Esophagus muscularis mucosa (tissue), 4 donors: ENCODE measurements around the gene ZNF280C. TPM values are rescaled to one million over a fixed set of nuclear protein-coding genes. Genes with fewer than 3 reads are reported as not detected.

Experiments
- DNase-seq: peaks from one replicate; pipeline ENCODE4 v3.0.0-alpha.2; 2017; ENCODE audit errors: extremely low spot score
- H3K27ac ChIP-seq, 4 donors: fragments of 200-600 bp; sonication (generic); replicated peaks in 1 of 4; 1 replicate in 3 of 4; 2 replicates in 1 of 4; pipeline ENCODE4 v1.5.1; 2016 to 2019; ENCODE audit warnings: mild to moderate bottlenecking in 1 of 4
- H3K27me3 ChIP-seq, 4 donors: fragments of 200-600 bp; sonication (generic); one replicate each; pipeline versions ENCODE4 v1.5.1 to v1.6.0; 2016 to 2019
- H3K36me3 ChIP-seq, 4 donors: fragments of 200-600 bp; sonication (generic); one replicate each; pipeline ENCODE4 v1.5.1; 2016 to 2019
- H3K4me1 ChIP-seq, 4 donors: fragments of 200-600 bp; sonication (generic); one replicate each; pipeline ENCODE4 v1.5.1; 2016 to 2019
- H3K4me3 ChIP-seq, 4 donors: fragments of 200-600 bp; sonication (generic); 1 replicate in 2 of 4; 2 replicates in 2 of 4; pipeline ENCODE4 v1.5.1; 2016 to 2019; ENCODE audit warnings: mild to moderate bottlenecking in 4 of 4, moderate library complexity in 1 of 4
- H3K9me3 ChIP-seq, 4 donors: fragments of 200-600 bp; sonication (generic); 1 replicate in 3 of 4; 2 replicates in 1 of 4; pipeline ENCODE4 v1.5.1; 2016 to 2019
- CTCF ChIP-seq, 3 experiments: fragments of 200-600 bp in 2 of 3; fragments of 450-650 bp in 1 of 3; sonication (generic) in 2 of 3; IDR thresholded peaks; one replicate each; pipeline ENCODE4 v1.5.1; 2017 to 2019; ENCODE audit warnings: antibody characterized with exemption in 3 of 3, mild to moderate bottlenecking in 2 of 3, moderate library complexity in 1 of 3
- EP300 ChIP-seq: sonication (generic); formaldehyde crosslinking; IDR thresholded peaks from one replicate; pipeline ENCODE4 v1.6.1; 2017; ENCODE audit warnings: antibody characterized with exemption
- POLR2A ChIP-seq: fragments of 450-650 bp; IDR thresholded peaks from one replicate; pipeline ENCODE4 v1.6.1; 2017; ENCODE audit warnings: antibody characterized with exemption, moderate library complexity, mild to moderate bottlenecking, low read depth
- POLR2AphosphoS5 ChIP-seq, 2 donors: sonication (generic); formaldehyde crosslinking; IDR thresholded peaks; one replicate each; pipeline ENCODE4 v1.6.1; 2017; ENCODE audit warnings: antibody characterized with exemption in 2 of 2
- WGBS: methylation state at CpG from one replicate; pipeline ENCODE4 v1.1.5; 2018; 5-methylcytosine and 5-hydroxymethylcytosine counted together
- intact Hi-C: fragments of 100-400 bp; cut with DNase I; formaldehyde crosslinking; loops from one replicate; pipeline ENCODE4 v1.15.1; 2023
- total RNA-seq, 4 donors: library from RNA; depleted of rRNA; stranded (reverse); fragments of >200 nt; gene quantifications; one replicate each; pipeline versions ENCODE4 v1.1.0 to v1.2.1, GENCODE V29; 2016

ZNF280C gene
- total RNA-seq, 4 donors from 2014 or later = 2.5 to 4.1 (median 3.4) TPM

DNA sequence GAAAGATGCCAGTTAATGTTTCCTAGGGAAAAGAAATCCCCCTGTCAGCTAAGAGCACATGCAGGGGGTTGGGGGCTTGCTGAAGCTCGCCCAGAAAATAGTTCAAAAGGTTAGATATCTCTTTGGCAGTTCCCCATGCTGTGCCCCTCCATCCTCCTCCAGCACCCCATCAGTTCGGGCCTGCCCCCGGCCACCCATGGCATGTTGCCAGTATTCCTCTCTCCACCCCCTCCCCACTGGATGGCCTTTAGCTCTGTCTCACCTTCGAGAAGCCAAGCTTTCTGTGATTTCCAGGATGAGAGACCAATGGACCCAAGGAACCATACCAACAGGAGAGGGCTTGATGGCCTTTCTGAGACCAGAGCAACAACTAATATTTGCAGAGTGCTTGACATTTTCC is 91.8 kb downstream of the ZNF280C start:
- H3K27ac ChIP-seq = no peak overlapping the region
- no peaks in the 10 kb centered on the region for H3K9me3 ChIP-seq
- H3K4me3 ChIP-seq = no peak overlapping the region
- WGBS = 70% methylated on average over 4 of the region's 4 CpGs
- no peaks in the 10 kb centered on the region for H3K36me3 ChIP-seq
- DNase-seq = no peak
- H3K27me3 ChIP-seq = peaks cover 0 to 5% (median 0%) of the 10 kb centered on the region in 4 donors
- intact Hi-C loops = no loop called here
- TF ChIP-seq CTCF (IDR thresholded peaks at IDR 0.05) (no peak), POLR2A (no peak), EP300 (no peak), POLR2AphosphoS5 (IDR thresholded peaks at IDR 0.05) (no peak)
- peaks cover 0 to 18% (median 16%) of the 10 kb centered on the region in 4 donors for H3K4me1 ChIP-seq

GRCh38 chrX:130176354-130176776 is 92.3 kb downstream of the ZNF280C start:
- TF ChIP-seq EP300 = no peak
- TF ChIP-seq POLR2AphosphoS5 (IDR thresholded peaks at IDR 0.05) = no peak
- no peak for TF ChIP-seq POLR2A
- TF ChIP-seq CTCF (IDR thresholded peaks at IDR 0.05) = no peak
- H3K9me3 ChIP-seq = no peaks in the 10 kb centered on the region
- peaks cover 0 to 7% (median 0%) of the 10 kb centered on the region in 4 donors for H3K27me3 ChIP-seq
- H3K4me1 ChIP-seq = peaks cover 0 to 24% (median 22%) of the 10 kb centered on the region in 4 donors
- H3K36me3 ChIP-seq = no peaks in the 10 kb centered on the region
- H3K27ac ChIP-seq = no peak overlapping the region
- no peak overlapping the region for H3K4me3 ChIP-seq
- no peak for DNase-seq
- intact Hi-C loops = no loop called here

DNA sequence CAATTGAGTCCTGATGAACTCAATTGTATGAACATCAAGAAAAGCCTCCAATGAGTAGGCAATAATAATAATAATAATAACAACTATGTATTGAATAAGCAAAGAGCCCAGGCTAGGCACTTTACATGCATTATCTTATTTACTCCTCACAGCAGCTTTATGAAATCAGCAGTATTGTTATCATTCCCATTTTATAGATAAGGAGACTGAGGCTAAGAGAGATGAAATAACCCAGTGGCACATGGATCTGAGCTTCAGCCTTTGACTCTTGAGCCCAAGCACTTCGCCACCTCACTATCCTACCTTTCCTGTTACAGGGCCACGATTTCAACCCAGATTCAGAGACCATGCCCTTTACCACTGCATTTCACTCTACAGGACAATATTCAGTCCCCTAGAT is 93.8 kb downstream of the ZNF280C start:
- TF ChIP-seq EP300 (no peak), POLR2A (no peak), POLR2AphosphoS5 (IDR thresholded peaks at IDR 0.05) (no peak), CTCF (IDR thresholded peaks at IDR 0.05) (no peak)
- intact Hi-C loops = loop anchor here (5.0 kb wide), 1 partner anchor 53 kb away; no protein-coding TSS in a partner anchor

DNA sequence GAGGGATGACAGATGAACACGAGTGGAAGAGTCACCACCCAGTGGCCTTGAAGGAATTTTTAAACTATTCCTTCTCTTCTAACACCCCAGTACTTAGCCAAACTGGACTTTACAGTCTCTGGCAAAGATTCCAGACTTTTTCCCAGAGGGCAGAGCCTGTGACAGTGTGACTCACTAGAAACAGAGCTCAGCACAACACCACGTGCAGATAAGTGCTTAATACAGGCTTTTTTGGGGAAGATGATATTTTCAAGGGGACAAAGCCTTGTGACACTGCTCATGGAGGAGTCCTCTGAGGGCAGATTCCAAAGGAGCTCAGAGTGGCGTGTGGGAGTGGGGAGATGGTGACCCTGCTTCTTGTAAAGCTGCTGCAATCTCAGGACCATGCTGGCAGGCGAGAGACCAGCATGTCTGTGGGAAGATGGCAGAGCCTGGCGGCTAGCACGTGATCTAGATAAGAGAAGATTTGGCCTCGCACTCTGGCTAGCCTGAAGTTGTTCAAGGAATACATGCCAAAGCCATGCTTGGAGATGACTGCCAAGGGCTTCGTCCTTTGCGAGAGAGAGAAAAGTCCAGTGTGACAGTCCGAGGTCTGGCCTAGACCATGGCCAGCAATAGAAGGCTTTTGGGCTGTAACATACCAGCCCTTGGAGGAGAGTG is 94.5 kb downstream of the ZNF280C start:
- Histone ChIP-seq H3K27me3 (peaks cover 0 to 7% (median 0%) of the 10 kb centered on the region in 4 donors), H3K27ac (peak overlapping the region; percentile 49 to 58 (median 52)), H3K9me3 (no peaks in the 10 kb centered on the region), H3K4me1 (peaks cover 0 to 32% (median 31%) of the 10 kb centered on the region in 4 donors), H3K4me3 (no peak overlapping the region), H3K36me3 (no peaks in the 10 kb centered on the region)
- intact Hi-C loops = loop anchor here (5.0 kb wide), 1 partner anchor 52 kb away; no protein-coding TSS in a partner anchor
- no peak for DNase-seq
- 56% methylated on average over 10 of the region's 10 CpGs for WGBS
- TF ChIP-seq POLR2A (no peak), EP300 (no peak), POLR2AphosphoS5 (IDR thresholded peaks at IDR 0.05) (no peak), CTCF (IDR thresholded peaks at IDR 0.05) (no peak)

More for the DNA sequence above, 93.8 kb downstream of the ZNF280C start:
- DNase-seq = no peak
- peaks cover 0 to 7% (median 0%) of the 10 kb centered on the region in 4 donors for H3K27me3 ChIP-seq
- no peaks in the 10 kb centered on the region for H3K9me3 ChIP-seq
- H3K4me3 ChIP-seq = no peak overlapping the region
- peaks cover 0 to 32% (median 31%) of the 10 kb centered on the region in 4 donors for H3K4me1 ChIP-seq
- peak overlapping the region in 1 of 4 donors; percentile 58 for H3K27ac ChIP-seq
- no peaks in the 10 kb centered on the region for H3K36me3 ChIP-seq
- WGBS = 68% methylated on average over 2 of the region's 2 CpGs
